Activated effector memory CD4-positive, alpha-beta T cell treated with Interleukin-2 at 50 U/mL for 16 hours (primary cell): ENCODE measurements around the gene MMP17.

Experiments
- DNase-seq: peaks from one replicate; pipeline ENCODE4 v3.0.0-alpha.2; 2020

The MMP17 gene

DNA sequence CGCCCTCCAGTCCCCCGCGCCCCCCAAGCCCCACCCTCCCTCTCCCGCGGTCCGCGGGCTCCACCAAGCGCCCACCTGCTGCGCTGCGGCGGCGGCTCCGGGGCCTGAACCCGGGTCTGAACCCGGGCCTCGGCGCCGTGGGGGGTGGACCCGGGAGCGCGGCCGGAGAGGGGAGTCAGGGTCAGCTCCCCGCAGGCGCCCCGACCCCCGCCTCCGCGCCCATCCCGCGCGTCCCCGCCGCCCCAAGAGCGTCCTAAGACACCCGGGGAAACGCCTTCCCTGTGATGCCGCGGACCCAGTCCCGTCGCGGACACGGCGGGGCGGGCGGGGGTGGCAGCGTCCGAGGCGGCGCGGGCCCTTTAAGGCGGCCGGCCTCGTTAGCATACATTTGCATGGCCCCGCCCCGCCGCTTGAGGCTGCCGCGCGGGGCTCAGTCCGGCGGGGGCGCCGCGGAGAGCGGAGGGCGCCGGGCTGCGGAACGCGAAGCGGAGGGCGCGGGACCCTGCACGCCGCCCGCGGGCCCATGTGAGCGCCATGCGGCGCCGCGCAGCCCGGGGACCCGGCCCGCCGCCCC lies at the start of gene MMP17:
Gene MMP17 (plus strand): TSS at position 433 of the 574 bp plus-strand sequence. CDS start 102 bp downstream, at position 535.
- no peak for DNase-seq

GRCh38 chr12:131779027-131779426 lies 49.2 kb upstream of the MMP17 start:
- DNase-seq = no peak

- no peak for DNase-seq
These were observed 46.1 kb upstream of the MMP17 start for GRCh38 chr12:131782061-131782460.

- no peak for DNase-seq
These were observed 44.2 kb upstream of the MMP17 start for GRCh38 chr12:131783915-131784541.

GRCh38 chr12:131784909-131785762 lies 43.1 kb upstream of the MMP17 start:
- DNase-seq = no peak

- DNase-seq = no peak
These were observed 42.3 kb upstream of the MMP17 start for GRCh38 chr12:131785763-131786330.

- DNase-seq = no peak
These were observed 41.9 kb upstream of the MMP17 start for GRCh38 chr12:131786331-131786730.

GRCh38 chr12:131787143-131787660 lies 41.0 kb upstream of the MMP17 start:
- no peak for DNase-seq

- no peak for DNase-seq
These were observed 40.1 kb upstream of the MMP17 start for GRCh38 chr12:131788070-131788469.

GRCh38 chr12:131789638-131790037 lies 38.6 kb upstream of the MMP17 start:
- no peak for DNase-seq

DNA sequence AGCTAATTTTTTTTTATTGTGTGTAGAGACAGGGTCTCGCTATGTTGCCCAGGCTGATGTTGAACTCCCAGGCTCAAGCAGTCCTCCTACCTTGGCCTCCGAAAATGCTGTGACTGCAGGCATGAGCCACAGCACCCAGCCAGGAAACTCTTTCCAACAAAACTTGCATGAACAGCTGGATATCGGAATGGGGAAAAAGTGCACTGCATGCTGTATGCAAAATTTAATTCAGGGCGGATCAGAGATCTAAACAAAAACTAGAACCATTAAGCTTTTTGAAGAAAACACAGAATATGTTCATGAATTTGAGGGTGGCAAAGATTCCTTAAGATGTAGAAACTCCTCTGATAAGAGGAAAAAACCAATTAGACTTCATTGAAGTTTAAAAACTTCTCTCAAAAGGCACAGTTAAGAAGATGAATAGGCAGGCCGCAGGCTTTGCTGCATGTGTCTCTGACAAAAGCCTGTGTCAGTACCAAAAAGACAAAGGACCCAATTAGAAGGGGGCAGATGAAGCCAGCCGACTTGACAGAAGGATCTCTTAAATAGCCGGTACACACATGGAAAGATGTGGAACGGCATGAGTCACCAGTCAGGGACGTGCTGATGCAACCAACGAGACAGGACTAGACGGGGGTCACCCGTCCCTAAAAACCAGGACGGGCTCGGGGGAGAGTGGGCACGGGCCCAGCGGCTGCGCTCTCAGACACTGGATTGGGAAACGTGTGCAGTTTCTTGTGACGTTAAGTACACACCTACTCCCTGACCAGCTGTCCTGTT lies 34.8 kb upstream of the MMP17 start:
- DNase-seq = no peak

DNA sequence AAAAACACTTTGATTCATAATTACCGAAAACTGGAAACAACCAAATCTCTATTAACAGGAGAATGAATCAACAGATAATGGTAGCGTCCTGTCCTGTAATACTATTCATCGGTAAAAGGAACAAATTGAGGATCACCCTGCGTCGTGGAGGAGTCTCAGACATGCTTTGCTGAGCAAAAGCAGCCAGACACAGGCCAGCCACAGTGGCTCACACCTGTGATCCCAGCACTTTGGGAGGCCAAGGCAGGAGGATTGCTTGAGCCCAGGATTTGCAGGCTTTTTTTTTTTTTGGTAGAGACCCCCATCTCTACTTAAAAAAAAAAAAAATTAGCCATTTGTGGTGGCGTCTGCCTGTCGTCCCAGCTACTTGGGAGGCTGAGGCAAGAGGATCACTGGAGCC lies 34.1 kb upstream of the MMP17 start:
- DNase-seq = no peak

GRCh38 chr12:131794573-131794972 lies 33.6 kb upstream of the MMP17 start:
- DNase-seq = no peak

DNA sequence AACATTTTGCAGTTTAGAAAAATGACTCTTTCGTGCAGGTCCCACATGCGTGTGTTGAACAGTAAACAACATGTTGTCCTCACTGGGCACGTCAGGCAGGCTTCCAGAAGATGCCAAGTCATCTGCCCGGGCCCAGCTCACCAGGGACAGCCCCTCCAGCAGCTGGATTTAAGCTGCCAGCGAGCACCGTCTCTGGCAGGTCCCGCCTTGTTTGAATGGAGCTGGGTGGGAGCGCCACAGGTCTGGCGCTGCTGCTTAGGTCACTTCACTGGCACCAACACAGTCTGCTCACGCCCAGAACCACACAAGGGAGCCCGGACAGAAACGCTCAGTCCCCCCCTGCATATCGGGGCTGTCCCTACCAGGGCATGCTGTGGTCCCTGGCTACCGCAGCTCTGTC lies 33.1 kb upstream of the MMP17 start:
- DNase-seq = no peak

GRCh38 chr12:131795690-131796410 lies 32.3 kb upstream of the MMP17 start:
- DNase-seq = no peak

DNA sequence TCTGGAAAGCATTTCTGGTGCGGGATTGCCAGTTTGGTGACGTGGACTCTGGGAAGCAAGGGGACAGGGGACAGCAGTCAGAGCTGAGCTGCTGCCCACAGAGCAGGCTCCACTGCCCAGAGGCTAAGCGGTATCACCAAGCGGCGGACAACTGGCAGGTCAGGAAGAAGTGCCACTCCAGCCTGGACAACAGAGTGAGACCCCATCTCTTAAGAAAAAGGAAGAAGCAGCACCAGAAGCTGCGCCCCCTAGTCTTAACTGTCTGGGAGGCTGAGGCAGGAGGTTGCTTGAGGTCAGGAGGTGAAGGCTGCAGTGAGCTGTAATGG lies 31.8 kb upstream of the MMP17 start:
- DNase-seq = no peak

- DNase-seq = no peak
These were observed 31.2 kb upstream of the MMP17 start for GRCh38 chr12:131796754-131797587.

- no peak for DNase-seq
These were observed 30.6 kb upstream of the MMP17 start for GRCh38 chr12:131797588-131797934.

- DNase-seq = no peak
These were observed 29.0 kb upstream of the MMP17 start for GRCh38 chr12:131799195-131799594.

DNA sequence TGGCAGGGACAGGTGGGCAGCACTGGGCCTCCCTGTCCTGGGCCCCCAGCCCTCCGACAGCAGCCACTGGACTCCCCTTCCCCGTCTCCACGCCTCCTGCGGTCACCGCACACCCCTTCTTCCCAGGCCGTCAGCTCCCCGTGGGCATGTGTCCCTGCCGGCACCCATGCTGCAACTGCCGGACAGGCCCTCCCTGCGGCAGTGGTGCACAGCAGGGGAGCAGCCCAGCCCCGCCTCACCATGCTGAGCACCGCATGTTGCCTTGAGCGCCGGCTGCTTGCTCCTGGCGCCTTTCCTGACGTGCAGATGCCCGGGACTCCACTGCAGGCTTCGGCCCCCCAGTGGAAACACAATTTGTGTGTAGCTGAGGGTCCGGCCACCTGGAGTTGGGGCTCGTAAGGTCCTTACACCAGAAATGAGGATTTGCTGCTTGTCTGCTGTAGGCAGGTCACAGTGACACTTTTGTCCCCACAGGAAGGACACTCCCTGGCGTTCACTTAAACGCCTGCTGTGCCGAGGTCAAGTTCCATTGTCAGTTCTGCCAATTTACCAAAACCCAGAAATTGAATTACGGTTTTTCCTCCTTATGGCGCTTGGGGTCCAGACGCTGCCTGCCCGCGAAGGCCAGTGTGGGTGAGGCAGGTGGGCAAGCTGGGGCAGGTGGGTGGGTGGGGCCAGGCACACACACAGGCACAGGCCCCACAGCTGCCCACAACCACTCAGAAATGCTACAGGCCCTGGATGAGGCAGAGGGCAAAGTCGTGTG lies 28.2 kb upstream of the MMP17 start:
- no peak for DNase-seq
